Peyer's patch (tissue), 4 donors: Measurements from ENCODE around the gene SPATA6.

ENCODE experiments used
- CTCF ChIP-seq, 6 experiments: fragments of 450-650 bp in 4 of 6; fragments of 200-600 bp in 2 of 6; sonication (generic) in 1 of 6; IDR thresholded peaks; one replicate each; pipeline ENCODE4 v1.5.1; 2017 to 2019; ENCODE audit warnings: antibody characterized with exemption in 6 of 6, mild to moderate bottlenecking in 3 of 6, moderate library complexity in 1 of 6
- POLR2A ChIP-seq, 2 donors: fragments of 450-650 bp; IDR thresholded peaks; one replicate each; pipeline ENCODE4 v1.5.1; 2017; ENCODE audit warnings: antibody characterized with exemption in 2 of 2, mild to moderate bottlenecking in 2 of 2, moderate library complexity in 2 of 2

- TF ChIP-seq POLR2A (IDR thresholded peaks at IDR 0.05) (no peak), CTCF (IDR thresholded peaks at IDR 0.05) (no peak)
Measured at GRCh38 chr1:48402599-48402998, 69.4 kb downstream of the SPATA6 start.
